ENCODE measurements around the gene SLC25A44.
A peak's percentile ranks its signal among the peaks of the same experiment; 100 is the strongest.

The SLC25A44 gene

DNA sequence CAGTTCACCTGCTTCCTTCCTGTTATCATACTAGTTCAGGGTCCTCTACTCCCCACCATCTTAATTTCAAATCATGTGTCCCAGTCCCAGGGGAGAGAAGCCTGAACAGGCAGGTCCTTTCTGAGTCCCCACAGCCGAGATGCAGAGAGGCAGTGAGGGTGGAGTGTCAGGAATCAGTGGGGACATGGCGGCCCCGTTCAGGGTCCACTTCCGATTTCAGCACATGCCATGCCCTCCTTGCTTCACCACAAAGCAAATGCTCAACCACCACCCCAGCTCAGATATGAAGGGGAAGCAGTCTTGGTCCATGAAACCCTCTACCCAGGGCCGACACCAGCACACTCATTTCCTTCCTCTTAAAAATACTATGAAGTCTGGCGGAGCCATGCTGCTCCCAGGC is 45.7 kb upstream of the SLC25A44 start:
- Mint-ChIP-seq H3K36me3 (ENCODE audit: low read depth) (no peaks in the 10 kb centered on the region), H3K27me3 (ENCODE audit: low read depth, poor library complexity) (peaks cover 69% of the 10 kb centered on the region), H3K27ac (no peak overlapping the region), H3K4me3 (no peak overlapping the region), H3K4me1 (peaks cover 55% of the 10 kb centered on the region), H3K9me3 (no peaks in the 10 kb centered on the region)
- TF ChIP-seq, protein P1, sequence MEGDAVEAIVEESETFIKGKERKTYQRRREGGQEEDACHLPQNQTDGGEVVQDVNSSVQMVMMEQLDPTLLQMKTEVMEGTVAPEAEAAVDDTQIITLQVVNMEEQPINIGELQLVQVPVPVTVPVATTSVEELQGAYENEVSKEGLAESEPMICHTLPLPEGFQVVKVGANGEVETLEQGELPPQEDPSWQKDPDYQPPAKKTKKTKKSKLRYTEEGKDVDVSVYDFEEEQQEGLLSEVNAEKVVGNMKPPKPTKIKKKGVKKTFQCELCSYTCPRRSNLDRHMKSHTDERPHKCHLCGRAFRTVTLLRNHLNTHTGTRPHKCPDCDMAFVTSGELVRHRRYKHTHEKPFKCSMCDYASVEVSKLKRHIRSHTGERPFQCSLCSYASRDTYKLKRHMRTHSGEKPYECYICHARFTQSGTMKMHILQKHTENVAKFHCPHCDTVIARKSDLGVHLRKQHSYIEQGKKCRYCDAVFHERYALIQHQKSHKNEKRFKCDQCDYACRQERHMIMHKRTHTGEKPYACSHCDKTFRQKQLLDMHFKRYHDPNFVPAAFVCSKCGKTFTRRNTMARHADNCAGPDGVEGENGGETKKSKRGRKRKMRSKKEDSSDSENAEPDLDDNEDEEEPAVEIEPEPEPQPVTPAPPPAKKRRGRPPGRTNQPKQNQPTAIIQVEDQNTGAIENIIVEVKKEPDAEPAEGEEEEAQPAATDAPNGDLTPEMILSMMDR (IDR thresholded peaks at IDR 0.05), result no peak
- no peak for DNase-seq

DNA sequence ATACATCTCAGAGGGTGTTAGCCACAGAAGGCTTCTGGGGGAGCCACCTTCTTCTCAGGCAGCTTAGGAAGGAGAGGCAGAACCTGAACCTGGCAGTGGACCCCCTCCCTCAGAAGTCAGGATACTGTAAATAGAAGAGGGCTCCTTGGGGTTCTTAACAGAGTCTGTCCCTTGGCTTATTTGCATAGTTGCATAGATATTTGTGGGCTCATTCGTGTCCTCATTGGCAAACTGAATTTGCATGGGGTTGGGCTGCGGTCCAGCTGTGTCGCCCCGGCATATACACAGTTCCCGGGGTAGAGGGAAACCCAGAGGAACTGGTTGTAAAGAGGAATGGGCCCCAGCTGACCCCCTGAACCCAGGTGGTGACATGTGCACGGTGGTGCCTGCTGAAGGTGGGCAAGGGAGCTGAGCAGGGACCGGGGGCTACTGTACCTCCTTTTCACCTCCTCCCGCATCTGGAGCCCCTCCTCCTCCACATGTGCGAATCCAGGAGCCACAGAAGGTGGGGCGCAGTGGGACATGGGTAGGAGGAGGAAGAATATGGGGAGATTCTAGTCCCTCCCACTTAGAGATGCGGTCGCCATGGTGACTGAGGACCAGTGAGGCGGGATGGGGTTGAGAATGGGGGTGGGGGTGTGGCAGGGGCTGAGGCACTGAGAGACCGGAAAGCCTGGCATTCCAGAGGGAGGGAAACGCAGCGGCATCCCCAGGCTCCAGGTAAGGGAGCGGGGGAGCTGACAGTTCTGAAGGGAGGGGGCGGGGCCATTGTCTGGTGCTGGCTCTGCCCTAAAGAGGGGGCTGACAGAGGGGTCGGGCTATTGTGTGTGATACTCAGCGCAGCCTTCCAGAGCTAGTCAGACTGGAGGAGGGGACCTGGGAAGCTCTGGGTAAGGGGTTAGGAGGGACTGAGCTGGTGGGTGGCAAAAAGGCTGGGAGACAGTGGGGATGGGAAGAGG is 44.3 kb upstream of the SLC25A44 start:
- no peaks in the 10 kb centered on the region for H3K36me3 Mint-ChIP-seq (ENCODE audit: low read depth)
- peak overlapping the region; percentile 43 for H3K4me3 Mint-ChIP-seq
- H3K27ac Mint-ChIP-seq, result no peak overlapping the region
- peak; percentile 61 for DNase-seq
- TF ChIP-seq, protein P1 (IDR thresholded peaks at IDR 0.05), result no peak
- H3K27me3 Mint-ChIP-seq (ENCODE audit: low read depth, poor library complexity), result peaks cover 71% of the 10 kb centered on the region
- peaks cover 63% of the 10 kb centered on the region for H3K4me1 Mint-ChIP-seq
- no peaks in the 10 kb centered on the region for H3K9me3 Mint-ChIP-seq

DNA sequence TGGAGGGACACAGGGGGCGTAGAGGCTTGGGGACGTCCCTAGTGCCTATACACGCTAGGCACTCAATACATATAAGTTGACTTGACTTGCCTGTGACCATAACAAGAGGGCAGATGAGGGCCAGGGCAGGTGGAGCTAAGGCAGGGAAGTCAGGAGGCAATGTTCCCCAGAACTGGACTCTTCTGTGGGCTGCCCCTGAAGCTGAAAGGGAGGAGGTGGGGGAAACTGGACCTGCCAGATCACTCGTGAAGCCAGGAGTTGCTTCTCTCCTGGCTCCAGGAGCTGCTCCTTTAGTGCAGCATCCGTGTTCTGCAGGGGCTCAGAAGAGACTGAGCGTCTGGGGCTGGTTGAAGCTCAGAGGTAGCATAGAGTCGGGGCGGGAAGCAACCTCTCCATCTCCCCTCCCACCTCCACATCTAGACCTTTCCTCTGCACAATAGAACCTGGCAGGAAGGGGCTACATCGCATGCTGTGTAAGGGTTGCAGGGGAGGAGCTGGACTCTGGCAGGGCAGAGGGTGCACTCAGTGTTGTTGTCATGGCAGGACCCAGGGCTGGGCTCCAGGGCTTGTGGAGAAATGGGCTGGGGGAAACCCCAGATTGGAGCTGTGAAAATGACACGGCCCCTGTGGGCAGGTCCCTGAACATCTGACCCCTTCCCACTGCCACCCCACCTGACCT is 43.4 kb upstream of the SLC25A44 start:
- no peak for DNase-seq
- TF ChIP-seq, protein P1 (IDR thresholded peaks at IDR 0.05), result no peak
- Mint-ChIP-seq H3K4me3 (peak overlapping the region; percentile 43), H3K4me1 (peaks cover 66% of the 10 kb centered on the region), H3K27me3 (ENCODE audit: low read depth, poor library complexity) (peaks cover 69% of the 10 kb centered on the region), H3K27ac (no peak overlapping the region), H3K9me3 (no peaks in the 10 kb centered on the region), H3K36me3 (ENCODE audit: low read depth) (no peaks in the 10 kb centered on the region)

DNA sequence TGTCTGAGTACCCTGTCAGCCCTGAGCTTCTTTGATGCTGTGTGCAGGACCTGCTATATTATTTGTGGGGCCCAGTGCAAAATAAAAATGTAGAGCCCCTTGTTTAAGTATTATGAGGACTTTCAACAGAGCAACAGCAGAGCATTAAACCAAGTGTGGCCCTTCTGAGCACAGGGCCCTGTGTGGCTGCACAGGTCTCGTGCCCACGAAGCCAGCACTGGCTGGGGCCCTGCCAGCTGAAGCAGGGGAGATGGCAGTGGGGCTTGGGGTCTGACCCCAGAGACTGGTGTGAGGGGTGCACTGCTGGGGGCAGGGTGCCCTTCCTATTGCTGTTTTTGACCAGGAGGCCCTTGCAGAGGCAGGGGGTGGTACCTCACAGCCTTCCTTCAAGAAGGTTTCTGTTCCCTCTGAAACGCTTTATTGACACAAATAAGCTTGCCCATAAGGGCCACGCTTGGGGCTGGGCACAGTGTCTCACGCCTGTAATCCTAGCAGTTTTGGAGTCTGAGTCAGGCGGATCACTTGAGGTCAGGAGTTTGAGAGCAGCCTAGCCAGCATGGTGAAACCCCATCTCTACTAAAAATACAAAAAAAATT is 42.7 kb upstream of the SLC25A44 start:
- Mint-ChIP-seq H3K4me1 (peaks cover 67% of the 10 kb centered on the region), H3K4me3 (no peak overlapping the region), H3K27me3 (ENCODE audit: low read depth, poor library complexity) (peaks cover 64% of the 10 kb centered on the region), H3K36me3 (ENCODE audit: low read depth) (no peaks in the 10 kb centered on the region), H3K27ac (no peak overlapping the region), H3K9me3 (no peaks in the 10 kb centered on the region)
- TF ChIP-seq, protein P1 (IDR thresholded peaks at IDR 0.05), result no peak
- DNase-seq, result no peak

DNA sequence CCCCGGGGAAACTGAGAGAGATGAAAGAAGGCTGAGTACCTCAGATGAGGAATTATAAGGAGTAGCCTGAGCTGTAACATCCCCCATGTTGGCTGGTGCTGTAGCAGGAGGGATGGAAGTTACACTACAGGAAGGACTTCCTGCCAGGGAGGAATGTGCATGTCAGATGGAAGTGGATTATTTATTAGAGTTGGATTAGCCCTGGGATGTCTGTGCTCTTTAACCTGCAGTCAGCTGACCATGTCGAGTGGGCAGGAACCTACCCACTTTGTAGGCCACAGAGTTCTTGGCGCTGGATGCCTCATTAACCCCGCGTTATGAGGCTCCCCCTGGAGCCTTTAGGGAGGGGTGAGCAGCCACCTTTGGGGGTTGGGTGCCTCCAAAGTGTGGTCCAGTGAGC is 41.3 kb upstream of the SLC25A44 start:
- peak; percentile 25 for DNase-seq
- H3K4me1 Mint-ChIP-seq, result peaks cover 66% of the 10 kb centered on the region
- no peaks in the 10 kb centered on the region for H3K9me3 Mint-ChIP-seq
- TF ChIP-seq, protein P1 (IDR thresholded peaks at IDR 0.05), result no peak
- H3K27me3 Mint-ChIP-seq (ENCODE audit: low read depth, poor library complexity), result peaks cover 58% of the 10 kb centered on the region
- no peak overlapping the region for H3K4me3 Mint-ChIP-seq
- no peaks in the 10 kb centered on the region for H3K36me3 Mint-ChIP-seq (ENCODE audit: low read depth)
- peak overlapping the region; percentile 89 for H3K27ac Mint-ChIP-seq

Data from nephron progenitor cell (in vitro differentiated cells).